Liver (tissue), 9 donors: ENCODE results near the gene TRMT1. TPM values are rescaled to one million over a fixed set of nuclear protein-coding genes. Genes with fewer than 3 reads are reported as not detected.

ENCODE experiments used
- DNase-seq: peaks from one replicate; pipeline ENCODE4 v3.0.0-alpha.2; 2017; ENCODE audit warnings: low spot score
- H3K27ac ChIP-seq, 2 donors: one replicate each; pipeline ENCODE4 v1.7.0; 2013; ENCODE audit warnings: inconsistent platforms in 2 of 2, low read length in 2 of 2, control low read depth in 1 of 2, low read depth in 1 of 2, mild to moderate bottlenecking in 1 of 2
- H3K27me3 ChIP-seq, 4 donors: one replicate each; pipeline versions ENCODE4 v1.6.1 to v1.7.0; 2013; ENCODE audit warnings: low read length in 3 of 4, inconsistent platforms in 1 of 4, mild to moderate bottlenecking in 1 of 4, moderate library complexity in 1 of 4; ENCODE audit not compliant: control insufficient read depth in 4 of 4, insufficient read depth in 4 of 4
- H3K36me3 ChIP-seq, 4 donors: one replicate each; pipeline versions ENCODE4 v1.6.1 to v1.7.0; 2013; ENCODE audit warnings: low read length in 3 of 4, mild to moderate bottlenecking in 3 of 4, low read depth in 1 of 4, moderate library complexity in 1 of 4; ENCODE audit not compliant: control insufficient read depth in 4 of 4, insufficient read depth in 3 of 4
- H3K4me1 ChIP-seq, 4 donors: one replicate each; pipeline versions ENCODE4 v1.6.1 to v1.7.0; 2013; ENCODE audit warnings: low read length in 3 of 4, mild to moderate bottlenecking in 3 of 4, moderate library complexity in 1 of 4; ENCODE audit not compliant: control insufficient read depth in 4 of 4, insufficient read depth in 4 of 4
- H3K4me3 ChIP-seq, 3 donors: one replicate each; pipeline versions ENCODE4 v1.6.1 to v1.7.0; 2013; ENCODE audit warnings: low read length in 3 of 3, control low read depth in 1 of 3, low read depth in 1 of 3, mild to moderate bottlenecking in 1 of 3
- H3K9ac ChIP-seq, 2 donors: one replicate each; pipeline ENCODE4 v1.7.0; 2013; ENCODE audit warnings: low read length in 2 of 2, mild to moderate bottlenecking in 2 of 2, moderate library complexity in 2 of 2, control low read depth in 1 of 2, low read depth in 1 of 2
- H3K9me3 ChIP-seq, 4 donors: one replicate each; pipeline versions ENCODE4 v1.6.1 to v1.7.0; 2013; ENCODE audit warnings: low read length in 3 of 4; ENCODE audit not compliant: control insufficient read depth in 4 of 4
- EGR1 ChIP-seq, 2 donors: IDR thresholded peaks; 2 replicates each; pipeline ENCODE4 v1.6.1; 2016 to 2018; ENCODE audit warnings: antibody characterized with exemption in 2 of 2, low read depth in 2 of 2
- FOXA1 ChIP-seq: IDR thresholded peaks from 2 replicates; pipeline ENCODE4 v1.6.1; 2016; ENCODE audit warnings: antibody characterized with exemption
- FOXA2 ChIP-seq: IDR thresholded peaks from 2 replicates; pipeline ENCODE4 v1.6.1; 2016; ENCODE audit warnings: antibody characterized with exemption
- GABPA ChIP-seq, 2 donors: IDR thresholded peaks in 1 of 2; conservative IDR thresholded peaks in 1 of 2; 2 replicates each; pipeline ENCODE4 v1.6.1; 2016; ENCODE audit warnings: antibody characterized with exemption in 2 of 2, mild to moderate bottlenecking in 1 of 2, moderate library complexity in 1 of 2
- HNF4A ChIP-seq, 2 donors: conservative IDR thresholded peaks; 2 replicates each; pipeline ENCODE4 v1.6.1; 2016; ENCODE audit warnings: antibody characterized with exemption in 2 of 2, mild to moderate bottlenecking in 2 of 2
- HNF4G ChIP-seq: IDR thresholded peaks from 2 replicates; pipeline ENCODE4 v1.6.1; 2016; ENCODE audit warnings: antibody characterized with exemption
- JUND ChIP-seq, 2 donors: IDR thresholded peaks; 2 replicates each; pipeline ENCODE4 v1.6.1; 2016; ENCODE audit warnings: antibody characterized with exemption in 2 of 2
- NR2F2 ChIP-seq: IDR thresholded peaks from 2 replicates; pipeline ENCODE4 v1.6.1; 2016; ENCODE audit warnings: antibody characterized with exemption
- RAD21 ChIP-seq, 2 donors: IDR thresholded peaks; 2 replicates each; pipeline ENCODE4 v1.6.1; 2016; ENCODE audit warnings: antibody characterized with exemption in 2 of 2, mild to moderate bottlenecking in 2 of 2
- RXRA ChIP-seq, 2 donors: IDR thresholded peaks; 2 replicates each; pipeline ENCODE4 v1.6.1; 2017 to 2018; ENCODE audit warnings: antibody characterized with exemption in 2 of 2, mild to moderate bottlenecking in 1 of 2
- SP1 ChIP-seq: IDR thresholded peaks from 2 replicates; pipeline ENCODE4 v1.6.1; 2018; ENCODE audit warnings: antibody characterized with exemption, mild to moderate bottlenecking
- TAF1 ChIP-seq: conservative IDR thresholded peaks from 2 replicates; pipeline ENCODE4 v1.6.1; 2016; ENCODE audit warnings: antibody characterized with exemption, mild to moderate bottlenecking
- YY1 ChIP-seq: IDR thresholded peaks from 2 replicates; pipeline ENCODE4 v1.6.1; 2016; ENCODE audit warnings: antibody characterized with exemption, mild to moderate bottlenecking
- WGBS: extraction: QIAGEN DNeasy Blood & Tissue Kit; methylation state at CpG from one replicate; pipeline ENCODE4 v1.1.7; 2013; 5-methylcytosine and 5-hydroxymethylcytosine counted together
- polyA plus RNA-seq, 2 donors: library from polyadenylated mRNA; stranded (reverse) in 1 of 2; unstranded in 1 of 2; fragments of 200-250 nt in 1 of 2; fragments of >200 nt in 1 of 2; fragmentation: Nextera tagmentation in 1 of 2; extraction: Ambion mirVana in 1 of 2; gene quantifications; one replicate each; pipeline versions ENCODE4 v1.2.1 to v1.2.3, GENCODE V29; 2013 to 2015
- total RNA-seq, 2 donors: library from RNA; depleted of rRNA; stranded (reverse); fragments of >200 nt; gene quantifications; one replicate each; pipeline ENCODE4 v1.2.3, GENCODE V29; 2014
- TF ChIP-seq, protein P1 (sequence below): fragments of 150-350 bp; IDR thresholded peaks from 2 replicates; pipeline ENCODE4 v1.5.1; 2017; ENCODE audit warnings: improper control_type of control experiment, low read depth, low read length; ENCODE audit not compliant: missing input control
- TF ChIP-seq, protein P2 (sequence below): IDR thresholded peaks from 2 replicates; pipeline ENCODE4 v1.6.1; 2016; ENCODE audit warnings: antibody characterized with exemption
- TF ChIP-seq, protein P3 (sequence below): IDR thresholded peaks from 2 replicates; pipeline ENCODE4 v1.6.1; 2016; ENCODE audit warnings: antibody characterized with exemption, mild to moderate bottlenecking
- TF ChIP-seq, protein P4 (sequence below): IDR thresholded peaks from 2 replicates; pipeline ENCODE4 v1.6.1; 2016; ENCODE audit warnings: antibody characterized with exemption
- donor health status: healthy.
- donor health status: healthy.
- donor health status: healthy.
- donor health status: healthy.
- donor health status: healthy.

Gene TRMT1
- total and polyA plus RNA-seq, 4 donors, result 8.3 to 15.6 (median 11.7) TPM

DNA sequence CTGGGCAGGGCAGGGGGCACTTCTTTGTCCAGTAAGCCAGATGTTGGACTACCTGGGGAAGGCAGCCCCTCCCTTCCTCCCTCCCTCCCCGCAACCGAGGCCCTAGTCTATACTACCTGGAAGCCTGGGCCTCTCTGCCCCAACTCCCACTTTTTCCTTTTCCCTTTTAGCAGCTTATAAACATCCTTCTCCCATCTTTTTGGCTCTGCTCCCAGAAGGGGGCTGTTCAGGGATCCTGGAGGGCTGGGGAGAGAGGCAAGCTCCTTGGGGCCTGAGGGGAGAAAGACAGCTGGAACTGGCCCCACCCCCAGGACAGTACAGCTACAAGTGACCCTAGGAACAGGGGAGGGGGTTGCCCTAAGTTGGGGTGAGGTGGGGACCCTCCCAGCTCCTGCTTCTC lies 58.8 kb downstream of the TRMT1 start:
- TF ChIP-seq, protein P1, sequence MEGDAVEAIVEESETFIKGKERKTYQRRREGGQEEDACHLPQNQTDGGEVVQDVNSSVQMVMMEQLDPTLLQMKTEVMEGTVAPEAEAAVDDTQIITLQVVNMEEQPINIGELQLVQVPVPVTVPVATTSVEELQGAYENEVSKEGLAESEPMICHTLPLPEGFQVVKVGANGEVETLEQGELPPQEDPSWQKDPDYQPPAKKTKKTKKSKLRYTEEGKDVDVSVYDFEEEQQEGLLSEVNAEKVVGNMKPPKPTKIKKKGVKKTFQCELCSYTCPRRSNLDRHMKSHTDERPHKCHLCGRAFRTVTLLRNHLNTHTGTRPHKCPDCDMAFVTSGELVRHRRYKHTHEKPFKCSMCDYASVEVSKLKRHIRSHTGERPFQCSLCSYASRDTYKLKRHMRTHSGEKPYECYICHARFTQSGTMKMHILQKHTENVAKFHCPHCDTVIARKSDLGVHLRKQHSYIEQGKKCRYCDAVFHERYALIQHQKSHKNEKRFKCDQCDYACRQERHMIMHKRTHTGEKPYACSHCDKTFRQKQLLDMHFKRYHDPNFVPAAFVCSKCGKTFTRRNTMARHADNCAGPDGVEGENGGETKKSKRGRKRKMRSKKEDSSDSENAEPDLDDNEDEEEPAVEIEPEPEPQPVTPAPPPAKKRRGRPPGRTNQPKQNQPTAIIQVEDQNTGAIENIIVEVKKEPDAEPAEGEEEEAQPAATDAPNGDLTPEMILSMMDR, result no peak
- no peak for TF ChIP-seq GABPA (IDR thresholded peaks at IDR 0.05 in 1 of 2, conservative IDR thresholded peaks at IDR 0.05 in 1 of 2)
- no peak for TF ChIP-seq HNF4A (conservative IDR thresholded peaks at IDR 0.05)
- no peak for TF ChIP-seq HNF4G
- TF ChIP-seq NR2F2, result no peak
- TF ChIP-seq EGR1 (IDR thresholded peaks at IDR 0.05; ENCODE audit: low read depth in 2 of 2), result no peak
- TF ChIP-seq, protein P2, sequence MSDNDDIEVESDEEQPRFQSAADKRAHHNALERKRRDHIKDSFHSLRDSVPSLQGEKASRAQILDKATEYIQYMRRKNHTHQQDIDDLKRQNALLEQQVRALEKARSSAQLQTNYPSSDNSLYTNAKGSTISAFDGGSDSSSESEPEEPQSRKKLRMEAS, result no peak
- TF ChIP-seq JUND (IDR thresholded peaks at IDR 0.05), result no peak
- no peak for TF ChIP-seq SP1
- TF ChIP-seq RXRA (IDR thresholded peaks at IDR 0.05), result no peak
- TF ChIP-seq FOXA2, result no peak
- TF ChIP-seq, protein P3, sequence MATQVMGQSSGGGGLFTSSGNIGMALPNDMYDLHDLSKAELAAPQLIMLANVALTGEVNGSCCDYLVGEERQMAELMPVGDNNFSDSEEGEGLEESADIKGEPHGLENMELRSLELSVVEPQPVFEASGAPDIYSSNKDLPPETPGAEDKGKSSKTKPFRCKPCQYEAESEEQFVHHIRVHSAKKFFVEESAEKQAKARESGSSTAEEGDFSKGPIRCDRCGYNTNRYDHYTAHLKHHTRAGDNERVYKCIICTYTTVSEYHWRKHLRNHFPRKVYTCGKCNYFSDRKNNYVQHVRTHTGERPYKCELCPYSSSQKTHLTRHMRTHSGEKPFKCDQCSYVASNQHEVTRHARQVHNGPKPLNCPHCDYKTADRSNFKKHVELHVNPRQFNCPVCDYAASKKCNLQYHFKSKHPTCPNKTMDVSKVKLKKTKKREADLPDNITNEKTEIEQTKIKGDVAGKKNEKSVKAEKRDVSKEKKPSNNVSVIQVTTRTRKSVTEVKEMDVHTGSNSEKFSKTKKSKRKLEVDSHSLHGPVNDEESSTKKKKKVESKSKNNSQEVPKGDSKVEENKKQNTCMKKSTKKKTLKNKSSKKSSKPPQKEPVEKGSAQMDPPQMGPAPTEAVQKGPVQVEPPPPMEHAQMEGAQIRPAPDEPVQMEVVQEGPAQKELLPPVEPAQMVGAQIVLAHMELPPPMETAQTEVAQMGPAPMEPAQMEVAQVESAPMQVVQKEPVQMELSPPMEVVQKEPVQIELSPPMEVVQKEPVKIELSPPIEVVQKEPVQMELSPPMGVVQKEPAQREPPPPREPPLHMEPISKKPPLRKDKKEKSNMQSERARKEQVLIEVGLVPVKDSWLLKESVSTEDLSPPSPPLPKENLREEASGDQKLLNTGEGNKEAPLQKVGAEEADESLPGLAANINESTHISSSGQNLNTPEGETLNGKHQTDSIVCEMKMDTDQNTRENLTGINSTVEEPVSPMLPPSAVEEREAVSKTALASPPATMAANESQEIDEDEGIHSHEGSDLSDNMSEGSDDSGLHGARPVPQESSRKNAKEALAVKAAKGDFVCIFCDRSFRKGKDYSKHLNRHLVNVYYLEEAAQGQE, result no peak
- TF ChIP-seq RAD21 (IDR thresholded peaks at IDR 0.05), result no peak
- no peak for TF ChIP-seq YY1
- TF ChIP-seq FOXA1, result no peak
- Histone ChIP-seq H3K9me3 (no peaks in the 10 kb centered on the region), H3K27ac (peak overlapping the region in 1 of 2 donors; percentile 13), H3K36me3 (no peaks in the 10 kb centered on the region), H3K4me3 (no peak overlapping the region), H3K27me3 (no peaks in the 10 kb centered on the region), H3K9ac (no peak overlapping the region), H3K4me1 (peaks cover 0 to 51% (median 27%) of the 10 kb centered on the region in 4 donors)
- WGBS, result 69% methylated on average over 2 of the region's 2 CpGs
- DNase-seq, result no peak

DNA sequence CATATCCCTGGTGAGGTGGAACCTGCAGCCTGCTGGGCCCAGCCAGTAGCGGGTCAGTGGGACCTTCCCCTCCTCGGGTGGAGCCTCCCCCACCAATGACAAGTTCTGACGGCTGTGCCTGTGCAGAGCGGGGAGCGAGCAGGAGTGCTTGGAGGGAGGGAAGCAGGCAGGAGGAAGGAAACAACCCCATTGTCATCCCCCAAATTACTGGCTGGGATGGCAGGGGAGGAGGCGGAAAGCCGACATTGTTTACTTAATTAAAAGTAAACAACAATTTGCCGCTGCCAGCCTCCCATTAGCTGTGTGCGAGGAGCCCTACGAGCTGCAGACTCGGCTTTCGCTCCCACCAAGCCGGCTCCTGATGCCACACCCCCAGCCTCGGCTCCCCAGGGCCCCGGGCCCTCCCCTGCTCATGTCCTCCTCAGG lies 59.4 kb downstream of the TRMT1 start:
- WGBS, result 52% methylated on average over 15 of the region's 15 CpGs
- Histone ChIP-seq H3K9me3 (no peaks in the 10 kb centered on the region), H3K27ac (peak overlapping the region in 1 of 2 donors; percentile 2), H3K4me3 (no peak overlapping the region), H3K27me3 (no peaks in the 10 kb centered on the region), H3K4me1 (peaks cover 0 to 55% (median 29%) of the 10 kb centered on the region in 4 donors), H3K9ac (no peak overlapping the region), H3K36me3 (no peaks in the 10 kb centered on the region)
- DNase-seq, result no peak
- TF ChIP-seq EGR1 (IDR thresholded peaks at IDR 0.05; ENCODE audit: low read depth in 2 of 2), result no peak
- no peak for TF ChIP-seq TAF1
- TF ChIP-seq HNF4G, result no peak
- TF ChIP-seq, protein P1, result no peak
- no peak for TF ChIP-seq SP1
- TF ChIP-seq RAD21 (IDR thresholded peaks at IDR 0.05), result no peak
- TF ChIP-seq FOXA2, result no peak
- TF ChIP-seq, protein P3, result no peak
- TF ChIP-seq GABPA (IDR thresholded peaks at IDR 0.05 in 1 of 2, conservative IDR thresholded peaks at IDR 0.05 in 1 of 2), result no peak
- no peak for TF ChIP-seq YY1
- TF ChIP-seq JUND (IDR thresholded peaks at IDR 0.05), result no peak
- no peak for TF ChIP-seq HNF4A (conservative IDR thresholded peaks at IDR 0.05)
- no peak for TF ChIP-seq NR2F2
- TF ChIP-seq RXRA (IDR thresholded peaks at IDR 0.05), result no peak
- no peak for TF ChIP-seq FOXA1
- TF ChIP-seq, protein P4, sequence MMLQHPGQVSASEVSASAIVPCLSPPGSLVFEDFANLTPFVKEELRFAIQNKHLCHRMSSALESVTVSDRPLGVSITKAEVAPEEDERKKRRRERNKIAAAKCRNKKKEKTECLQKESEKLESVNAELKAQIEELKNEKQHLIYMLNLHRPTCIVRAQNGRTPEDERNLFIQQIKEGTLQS, result no peak
